AG09319 (cell line): ENCODE results near the gene XRRA1.
A peak's percentile ranks its signal among the peaks of the same experiment; 100 is the strongest.

Source experiments
- DNase-seq: peaks from one replicate; pipeline ENCODE4 v3.0.0-alpha.2; 2010; ENCODE audit warnings: low read depth; ENCODE audit errors: extremely low read depth
- CTCF ChIP-seq: IDR thresholded peaks from 2 replicates; pipeline ENCODE4 v1.5.1; 2011; ENCODE audit warnings: low read depth, mild to moderate bottlenecking, inconsistent platforms, low read length, moderate library complexity

Gene XRRA1

GRCh38 chr11:74853223-74853622 is 95.7 kb downstream of the XRRA1 start:
- no peak for TF ChIP-seq CTCF

GRCh38 chr11:74849525-74850391 is 99.1 kb downstream of the XRRA1 start:
- TF ChIP-seq CTCF = no peak
- DNase-seq = peak; percentile 7

More at GRCh38 chr11:74853223-74853622, 95.7 kb downstream of the XRRA1 start:
- no peak for DNase-seq

GRCh38 chr11:74847895-74848294 is 101.0 kb downstream of the XRRA1 start:
- no peak for TF ChIP-seq CTCF
- DNase-seq = no peak

- TF ChIP-seq CTCF = no peak
- no peak for DNase-seq
These were observed 101.5 kb downstream of the XRRA1 start for GRCh38 chr11:74847395-74847794.

GRCh38 chr11:74846770-74847169 is 102.1 kb downstream of the XRRA1 start:
- no peak for DNase-seq
- TF ChIP-seq CTCF = no peak; the same call in 1 of the 2 replicates

- no peak for TF ChIP-seq CTCF
- DNase-seq = no peak
These were observed 102.8 kb downstream of the XRRA1 start for GRCh38 chr11:74845978-74846517.

GRCh38 chr11:74844865-74845264 is 104.0 kb downstream of the XRRA1 start:
- DNase-seq = no peak
- no peak for TF ChIP-seq CTCF
